Activated CD4-positive, CD25-positive, alpha-beta regulatory T cell treated with anti-CD3 and anti-CD28 coated beads, Interleukin-2, amount 50 U/mL, for 16 hours (primary cell): ENCODE data around the gene APOBEC3C.
"Not testable (repeated sequence)": the region's sequence is repeated elsewhere in the genome, so short reads cannot be mapped to it uniquely, and the experiment has no call there.

ENCODE experiments used
- DNase-seq: peaks from one replicate; pipeline ENCODE4 v3.0.0-alpha.2; 2020; ENCODE audit warnings: low read depth, low spot score

Gene APOBEC3C

DNA sequence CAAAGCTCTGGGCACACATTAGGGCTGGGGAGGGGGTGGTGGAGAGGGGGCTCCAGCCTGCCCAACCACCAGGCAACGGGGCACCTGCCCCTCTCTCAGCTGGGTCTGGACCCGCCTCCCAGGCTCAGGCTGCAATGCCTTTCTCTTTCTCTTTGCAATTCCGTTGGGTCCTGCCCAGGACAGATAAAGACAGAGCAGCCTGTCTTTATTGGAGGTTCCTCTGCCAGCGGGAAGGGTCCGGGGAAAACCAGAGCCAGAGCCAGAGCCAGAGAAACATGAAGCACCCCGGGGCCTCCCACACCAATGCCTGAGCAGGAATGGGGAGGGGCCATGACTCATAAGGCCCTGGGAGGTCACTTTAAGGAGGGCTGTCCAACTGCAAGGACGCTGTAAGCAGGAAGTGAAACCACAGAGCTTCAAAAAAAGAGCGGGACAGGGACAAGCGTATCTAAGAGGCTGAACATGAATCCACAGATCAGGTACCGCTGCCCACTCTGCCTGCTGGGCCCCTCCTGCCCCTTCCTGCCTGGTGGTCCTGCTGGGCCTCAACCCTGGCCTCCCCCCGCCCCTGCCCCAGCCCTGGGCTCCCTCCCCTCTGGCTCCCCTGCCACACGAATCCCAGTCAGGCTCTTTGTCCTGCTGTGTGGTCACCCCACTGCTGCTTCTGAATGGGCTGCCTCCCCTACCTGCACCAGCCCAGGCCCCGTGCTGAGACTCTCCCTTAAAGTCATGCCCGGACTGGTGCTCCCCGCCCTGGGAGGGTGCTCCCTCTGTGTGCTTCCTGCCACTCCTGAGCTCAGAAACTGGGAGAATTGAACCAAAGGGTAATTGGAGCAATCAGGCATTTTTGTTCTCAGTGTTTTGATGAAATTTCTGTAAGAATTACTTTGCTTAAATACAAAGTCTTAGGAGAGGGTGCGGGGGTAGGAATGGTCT lies 31.8 kb upstream of the APOBEC3C start, which contains the start of gene APOBEC3B:
Gene APOBEC3B, plus strand, starts transcription at position 356 of the 936 bp plus-strand sequence. Its CDS starts 107 bp downstream, at position 463.
- DNase-seq: peak; percentile 47

DNA sequence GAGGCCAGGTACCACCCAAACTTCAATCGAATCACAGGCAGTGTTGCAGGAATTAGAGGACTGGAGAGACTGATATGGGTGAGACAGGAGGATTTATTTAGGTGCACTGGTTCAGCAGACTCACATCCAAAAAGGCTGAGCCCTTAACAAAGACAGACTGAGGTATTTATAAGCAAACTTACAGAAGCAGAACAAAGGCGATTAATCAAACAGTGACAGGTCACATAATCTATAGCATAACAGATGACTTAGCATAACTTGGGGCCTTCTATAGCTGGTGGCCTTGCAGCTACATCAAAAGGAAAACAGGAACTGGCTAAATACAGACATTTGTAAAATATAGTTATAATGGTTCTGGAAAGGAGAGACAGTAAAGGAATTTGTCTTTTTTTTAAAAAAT lies 29.8 kb upstream of the APOBEC3C start:
- DNase-seq: no peak

DNA sequence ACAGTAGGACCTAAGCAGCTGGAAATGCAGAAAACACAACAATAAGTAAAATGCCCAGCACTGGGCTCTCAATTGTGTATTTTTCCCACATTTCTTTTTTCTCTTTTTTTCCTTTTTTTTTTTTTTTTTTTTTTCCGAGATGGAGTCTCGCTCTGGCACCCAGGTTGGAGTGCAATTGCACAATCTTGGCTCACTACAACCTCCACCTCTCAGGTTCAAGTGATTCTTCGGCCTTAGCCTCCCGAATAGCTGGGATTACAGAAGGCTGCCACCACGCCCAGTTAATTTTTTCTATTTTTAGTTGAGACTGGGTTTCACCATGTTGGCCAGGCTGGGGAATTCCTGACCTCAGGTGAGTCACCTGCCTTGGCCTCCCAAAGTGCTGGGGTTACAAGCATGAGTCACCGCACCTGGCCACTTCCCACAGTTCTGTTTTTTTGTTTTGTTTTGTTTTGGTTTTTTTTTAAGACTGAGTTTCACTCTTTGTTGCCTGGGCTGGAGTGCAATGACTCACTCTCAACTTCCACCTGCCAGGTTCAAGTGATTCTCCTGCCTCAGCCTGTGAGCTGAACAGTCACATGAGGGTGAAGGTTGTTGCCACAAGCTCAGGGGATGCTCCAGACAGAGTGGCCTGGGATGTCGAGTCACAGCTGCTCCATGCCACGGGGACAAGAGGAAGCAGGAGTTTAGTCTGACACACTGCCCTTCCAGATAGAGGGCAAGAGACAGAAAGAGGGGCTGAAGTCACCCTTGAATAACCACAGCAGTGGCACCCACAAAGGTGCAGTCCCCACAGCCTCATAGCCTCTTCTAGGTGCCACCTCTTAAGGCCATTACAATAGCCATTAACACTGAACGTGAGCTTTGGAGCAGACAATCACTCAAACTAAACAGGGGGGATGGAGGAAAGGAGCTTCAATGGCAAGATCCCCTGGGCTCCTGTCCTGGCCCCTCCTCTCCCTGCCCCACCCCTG lies 29.0 kb upstream of the APOBEC3C start:
- peak; percentile 68 for DNase-seq

DNA sequence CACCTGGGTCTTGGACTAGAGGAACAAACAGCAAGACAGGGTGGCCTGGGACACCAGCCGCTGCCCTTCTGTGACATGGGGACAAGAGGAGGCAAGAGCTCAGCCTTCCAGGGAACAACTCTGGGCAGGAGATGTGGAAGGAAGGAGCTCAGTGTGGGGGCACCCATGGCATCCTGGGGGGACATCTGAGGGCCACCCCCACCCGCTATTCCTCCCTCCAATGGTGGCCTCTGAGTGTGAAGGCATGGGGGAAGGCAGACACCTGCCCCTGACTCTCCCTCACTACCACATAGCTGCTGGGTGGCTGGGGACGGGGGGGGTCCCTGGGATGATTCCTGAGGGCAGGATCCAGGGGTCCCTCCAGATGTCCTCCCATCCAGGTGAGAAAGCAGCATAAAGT lies 27.4 kb upstream of the APOBEC3C start:
- no peak for DNase-seq

DNA sequence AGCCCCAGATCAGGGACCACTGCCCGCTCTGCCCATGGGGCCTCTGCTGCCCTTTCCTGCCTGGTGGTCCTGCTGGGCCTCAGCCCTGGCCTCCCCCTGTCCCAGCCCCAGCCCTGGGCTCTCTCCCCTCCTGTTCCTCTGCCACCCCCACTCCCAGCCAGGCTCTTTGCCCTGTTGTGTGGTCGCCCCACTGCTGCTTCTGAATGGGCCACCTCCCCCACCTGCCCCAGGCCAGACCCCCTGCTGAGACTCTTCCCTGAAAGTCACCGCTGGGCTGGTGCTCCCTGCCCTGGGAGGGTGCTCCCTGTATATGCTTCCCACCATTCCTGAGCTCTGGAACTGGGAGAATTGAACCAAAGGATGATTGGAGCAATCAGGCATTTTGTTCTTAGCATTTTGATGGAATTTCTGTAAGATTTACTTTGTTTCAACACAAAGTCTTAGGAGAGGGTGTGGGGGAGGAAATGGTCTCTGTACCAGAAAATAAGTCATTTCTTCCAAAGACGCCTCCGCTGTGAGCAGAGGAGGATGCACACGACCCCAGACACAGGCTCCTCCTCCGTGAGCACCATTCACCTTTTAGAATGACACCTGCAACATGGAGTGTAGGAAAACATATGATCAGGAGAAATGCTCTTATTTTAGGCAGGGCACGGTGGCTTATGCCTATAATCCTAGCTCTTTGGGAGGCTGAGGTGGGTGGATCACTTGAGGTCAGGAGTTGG lies 26.7 kb upstream of the APOBEC3C start:
- no peak for DNase-seq

DNA sequence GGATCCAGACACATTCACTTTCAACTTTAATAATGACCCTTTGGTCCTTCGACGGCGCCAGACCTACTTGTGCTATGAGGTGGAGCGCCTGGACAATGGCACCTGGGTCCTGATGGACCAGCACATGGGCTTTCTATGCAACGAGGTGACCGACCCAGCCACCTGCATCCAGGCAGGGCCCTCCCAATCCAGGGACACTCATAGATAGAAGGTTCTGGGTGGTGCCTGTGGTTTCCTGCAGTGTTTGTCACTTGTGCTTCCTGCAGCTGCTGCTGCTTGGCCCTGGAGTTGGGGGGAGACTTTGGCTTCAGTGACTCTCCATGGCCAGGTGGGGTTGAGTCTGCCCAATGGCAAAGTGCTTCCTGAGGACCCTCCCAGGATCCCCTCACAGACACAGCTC lies 24.6 kb upstream of the APOBEC3C start:
- DNase-seq: no peak

DNA sequence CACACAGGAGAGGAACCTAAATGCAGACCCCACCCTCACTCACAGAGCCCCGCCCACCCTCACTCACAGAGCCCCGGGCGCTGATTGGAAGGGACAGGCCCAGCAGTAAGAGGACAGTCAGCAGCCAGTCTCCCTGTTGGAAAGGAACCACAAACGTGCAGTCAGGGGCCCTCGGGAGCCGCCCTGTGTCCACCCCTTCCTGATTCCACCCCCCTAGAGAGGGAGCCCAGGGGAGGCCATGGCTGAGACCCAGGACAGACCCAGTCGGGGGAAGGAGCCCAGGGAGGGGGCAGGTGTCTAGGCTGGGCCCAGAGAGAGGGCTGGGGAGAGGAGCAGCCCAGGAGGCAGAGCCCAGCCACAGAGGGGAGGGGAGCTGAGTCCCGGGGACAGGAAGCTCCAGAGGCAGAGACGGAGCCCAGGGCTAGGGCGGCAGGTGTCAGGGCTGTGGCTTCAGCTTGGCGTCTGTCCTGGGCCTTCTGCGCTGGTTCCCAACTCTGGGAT lies 21.1 kb upstream of the APOBEC3C start:
- DNase-seq: not testable (repeated sequence)

DNA sequence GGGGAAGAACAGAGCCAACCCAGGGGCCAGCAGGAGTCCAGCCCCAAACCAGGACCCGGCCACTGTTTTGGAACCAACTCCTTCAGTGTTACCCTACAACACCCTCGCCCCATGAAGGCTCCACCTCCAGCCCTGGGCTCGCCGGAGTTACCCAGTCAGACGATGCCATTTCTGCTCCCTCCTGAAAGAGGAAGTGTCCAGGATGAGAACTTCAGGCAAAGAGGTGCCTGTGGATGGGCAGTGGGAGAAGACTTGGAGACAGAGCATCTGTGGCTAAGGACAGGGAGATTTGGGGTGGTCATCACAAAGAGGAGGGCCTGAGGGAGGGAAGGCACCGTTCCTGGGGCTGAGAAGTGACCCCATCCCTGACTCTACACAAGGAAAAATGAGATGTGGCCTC lies 18.0 kb upstream of the APOBEC3C start:
- DNase-seq: no peak

DNA sequence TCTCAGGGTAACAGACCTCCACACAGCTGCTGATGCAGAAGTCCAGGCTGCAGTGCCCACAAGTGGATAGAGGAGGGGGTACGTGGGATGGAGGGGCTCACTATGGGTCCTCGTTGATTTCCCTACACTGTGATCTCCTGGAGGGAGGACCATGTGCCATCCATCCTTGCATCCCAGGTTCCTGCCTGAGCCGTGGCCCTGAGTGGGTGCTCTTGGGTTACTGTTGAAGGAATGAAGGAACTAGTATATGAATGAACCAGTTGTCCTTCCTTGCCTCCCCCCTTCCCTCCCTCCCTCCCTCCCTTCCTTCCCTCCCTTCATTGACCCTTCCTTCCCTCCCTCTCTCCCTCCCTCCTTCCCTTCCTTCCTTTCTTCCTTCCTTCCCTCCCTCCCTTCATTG lies 16.5 kb upstream of the APOBEC3C start:
- DNase-seq: no peak

DNA sequence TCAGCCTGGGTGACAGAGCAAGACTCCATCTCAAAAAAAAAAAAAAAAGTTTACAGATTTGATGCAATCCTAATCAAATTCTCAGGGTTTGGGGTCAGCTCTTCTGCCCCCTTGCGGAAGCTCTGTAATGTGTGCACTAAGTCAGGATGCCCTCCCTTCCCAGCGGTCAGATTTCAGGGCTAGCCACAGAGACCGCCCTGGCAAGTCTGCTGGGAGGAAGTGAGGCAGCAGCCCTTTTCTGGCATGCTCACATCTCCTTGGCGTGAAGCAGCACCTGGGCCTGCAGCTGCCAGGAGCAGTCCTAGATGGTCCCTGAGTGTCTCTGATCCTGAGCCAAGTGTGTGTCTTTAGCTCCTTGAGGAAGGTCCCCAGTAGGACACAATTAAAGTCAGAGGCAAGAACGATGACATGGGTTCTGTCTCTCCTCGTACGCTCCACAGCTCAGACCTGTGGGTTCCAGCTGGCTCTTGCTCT lies 10.9 kb upstream of the APOBEC3C start:
- peak; percentile 43 for DNase-seq

DNA sequence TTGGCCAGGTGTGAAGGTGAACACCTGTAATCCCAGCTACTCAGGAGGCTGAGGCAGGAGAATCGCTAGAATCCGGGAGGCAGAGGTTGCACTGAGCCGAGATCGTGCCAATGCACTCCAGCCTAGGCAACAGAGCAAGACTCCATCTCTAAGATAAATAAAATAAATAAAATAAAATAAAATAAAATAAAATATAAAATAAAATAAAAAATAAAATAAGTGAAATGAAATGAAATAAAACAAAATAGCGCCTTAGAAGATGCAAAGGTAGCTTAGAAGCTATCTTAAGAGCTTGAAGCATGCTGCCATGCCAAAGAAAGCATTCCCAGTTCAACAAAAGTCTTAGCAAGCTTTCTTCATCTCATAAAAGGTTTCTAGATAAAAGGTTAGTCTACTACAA lies 6.9 kb upstream of the APOBEC3C start:
- no peak for DNase-seq

DNA sequence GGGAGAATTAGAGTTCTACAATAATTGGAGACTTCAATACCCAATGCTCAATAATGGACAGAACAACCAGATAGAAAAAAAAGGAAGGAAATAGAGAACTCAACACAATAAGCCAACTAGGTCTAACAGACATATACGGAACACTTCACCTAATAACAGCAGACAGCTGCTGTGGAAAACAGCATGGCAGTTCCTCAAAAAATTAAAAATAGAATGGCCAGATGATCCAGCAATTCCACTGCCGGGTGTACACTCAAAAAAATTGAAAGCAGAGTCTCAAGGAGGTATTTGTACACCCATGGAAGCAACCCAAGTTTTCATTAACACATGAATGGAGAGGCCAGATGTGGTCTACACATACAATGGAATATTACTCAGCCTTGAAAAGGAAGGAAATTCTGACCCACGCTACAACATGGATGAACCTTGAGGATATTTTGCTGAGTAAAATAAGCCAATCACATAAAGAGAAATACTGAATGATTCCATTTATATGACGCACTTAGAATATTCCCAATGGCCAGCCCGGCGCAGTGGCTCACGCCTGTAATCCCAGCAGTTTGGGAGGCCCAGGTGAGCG lies 5.7 kb upstream of the APOBEC3C start:
- DNase-seq: not testable (repeated sequence)

DNA sequence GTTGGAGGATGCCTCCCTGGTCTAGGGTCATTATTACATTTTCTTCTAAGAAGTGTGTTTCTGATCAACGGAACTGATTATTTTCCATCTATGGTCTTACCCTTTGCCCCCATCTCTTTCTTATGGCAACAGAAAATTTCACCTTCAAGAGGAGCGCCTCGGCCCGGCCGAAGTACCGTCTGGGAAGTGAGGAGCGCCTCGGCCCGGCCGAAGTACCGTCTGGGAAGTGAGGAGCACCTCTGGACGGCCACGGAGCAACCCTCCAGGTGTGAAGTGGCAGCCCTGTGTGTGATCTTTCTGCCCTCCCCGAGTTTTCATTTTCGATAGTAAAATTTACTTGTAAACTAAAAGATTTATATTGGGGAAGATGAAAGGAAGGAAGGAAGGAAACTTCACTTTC lies 3.1 kb upstream of the APOBEC3C start:
- DNase-seq: no peak

DNA sequence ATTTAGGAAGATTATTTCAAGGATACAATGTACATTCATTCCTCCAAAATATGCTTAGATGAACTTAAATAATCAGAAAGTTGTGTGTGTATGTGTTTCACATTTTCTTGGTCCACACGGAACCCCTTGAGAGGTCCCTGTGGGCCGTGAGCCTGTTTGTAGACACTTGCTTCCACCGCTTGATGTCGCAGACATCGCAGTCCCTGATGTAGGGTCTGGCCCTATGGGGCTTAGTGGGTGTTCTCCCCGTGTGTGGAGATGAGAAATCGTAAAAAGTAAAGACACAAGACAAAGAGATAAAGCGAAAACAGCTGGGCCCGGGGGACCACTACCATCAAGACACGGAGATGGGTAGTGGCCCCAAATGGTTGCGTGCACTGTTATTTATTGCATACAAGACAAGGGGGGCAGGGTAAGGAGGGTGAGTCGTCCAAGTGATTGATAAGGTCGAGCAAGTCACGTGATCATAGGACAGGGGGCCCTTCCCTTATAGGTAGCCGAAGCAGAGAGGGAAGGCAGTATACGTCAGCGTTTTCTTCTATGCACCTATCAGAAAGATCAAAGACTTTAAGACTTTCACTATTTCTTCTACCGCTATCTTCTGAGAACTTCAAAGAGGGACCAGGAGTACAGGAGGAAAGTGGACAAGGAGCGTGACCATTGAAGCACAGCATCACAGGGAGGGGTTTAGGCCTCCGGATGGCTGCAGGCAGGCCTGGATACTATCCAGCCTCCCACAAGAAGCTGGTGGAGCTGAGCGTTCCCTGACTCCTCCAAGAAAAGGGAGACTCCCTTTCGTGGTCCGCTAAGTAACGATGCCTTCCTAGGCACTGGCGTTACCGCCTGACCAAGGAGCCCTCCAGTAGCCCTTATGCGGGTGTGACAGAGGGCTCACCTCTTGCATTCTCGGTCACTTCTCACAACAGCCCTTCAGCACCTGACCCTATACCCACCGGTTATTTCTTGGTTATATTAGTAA lies 1.2 kb upstream of the APOBEC3C start:
- DNase-seq: no peak

DNA sequence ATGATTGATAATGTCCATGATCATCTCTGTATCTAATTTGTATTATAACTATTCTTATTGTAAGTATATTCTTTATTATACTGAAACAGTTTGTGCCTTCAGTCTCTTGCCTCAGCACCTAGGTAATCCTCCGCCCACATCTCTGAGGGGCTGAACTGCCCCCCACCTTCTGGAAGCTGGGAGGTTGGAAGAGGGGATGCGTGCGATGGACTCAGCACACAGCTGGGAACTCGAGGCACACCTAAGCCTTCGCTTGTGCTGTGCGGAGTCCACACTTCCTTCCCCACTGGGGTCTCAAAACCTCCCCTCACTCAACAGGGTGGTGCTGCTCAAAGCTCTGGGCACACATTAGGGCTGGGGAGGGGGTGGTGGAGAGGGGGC lies 506 bp upstream of the APOBEC3C start:
- DNase-seq: not testable (repeated sequence)

DNA sequence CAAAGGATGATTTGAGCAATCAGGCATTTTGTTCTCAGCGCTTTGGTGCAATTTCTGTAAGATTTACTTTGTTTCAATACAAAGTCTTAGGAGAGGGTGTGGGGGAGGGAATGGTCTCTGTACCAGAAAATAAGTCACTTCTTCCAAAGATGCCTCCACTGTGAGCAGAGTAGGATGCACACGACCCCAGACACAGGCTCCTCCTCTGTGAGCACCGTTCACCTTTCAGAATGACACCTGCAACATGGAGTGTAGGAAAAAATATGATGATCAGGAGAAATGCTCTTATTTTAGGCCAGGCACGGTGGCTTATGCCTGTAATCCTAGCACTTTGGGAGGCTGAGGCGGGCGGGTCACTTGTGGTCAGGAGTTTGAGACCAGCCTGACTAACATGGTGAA lies 665 bp downstream of the APOBEC3C start:
- DNase-seq: not testable (repeated sequence)

DNA sequence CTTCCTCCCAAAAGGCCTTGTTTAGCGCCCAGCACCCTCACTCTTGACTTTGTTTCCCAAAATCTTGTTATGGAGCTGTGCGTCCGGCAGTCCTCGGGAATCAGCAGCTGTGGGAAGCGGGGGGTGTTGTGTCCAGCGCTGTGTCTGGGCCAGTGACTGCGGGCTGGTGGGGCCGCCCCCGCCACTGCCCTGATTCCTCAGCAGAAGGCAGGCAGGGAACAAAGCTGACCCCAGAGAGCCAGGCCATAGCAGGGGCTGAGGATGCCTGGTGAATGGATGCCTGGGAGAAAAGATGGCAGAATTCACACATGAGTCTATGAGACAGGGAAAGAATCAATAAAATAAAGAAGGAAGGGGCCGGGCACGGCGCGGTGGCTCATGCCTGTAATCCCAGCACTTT lies 2.5 kb downstream of the APOBEC3C start:
- no peak for DNase-seq

DNA sequence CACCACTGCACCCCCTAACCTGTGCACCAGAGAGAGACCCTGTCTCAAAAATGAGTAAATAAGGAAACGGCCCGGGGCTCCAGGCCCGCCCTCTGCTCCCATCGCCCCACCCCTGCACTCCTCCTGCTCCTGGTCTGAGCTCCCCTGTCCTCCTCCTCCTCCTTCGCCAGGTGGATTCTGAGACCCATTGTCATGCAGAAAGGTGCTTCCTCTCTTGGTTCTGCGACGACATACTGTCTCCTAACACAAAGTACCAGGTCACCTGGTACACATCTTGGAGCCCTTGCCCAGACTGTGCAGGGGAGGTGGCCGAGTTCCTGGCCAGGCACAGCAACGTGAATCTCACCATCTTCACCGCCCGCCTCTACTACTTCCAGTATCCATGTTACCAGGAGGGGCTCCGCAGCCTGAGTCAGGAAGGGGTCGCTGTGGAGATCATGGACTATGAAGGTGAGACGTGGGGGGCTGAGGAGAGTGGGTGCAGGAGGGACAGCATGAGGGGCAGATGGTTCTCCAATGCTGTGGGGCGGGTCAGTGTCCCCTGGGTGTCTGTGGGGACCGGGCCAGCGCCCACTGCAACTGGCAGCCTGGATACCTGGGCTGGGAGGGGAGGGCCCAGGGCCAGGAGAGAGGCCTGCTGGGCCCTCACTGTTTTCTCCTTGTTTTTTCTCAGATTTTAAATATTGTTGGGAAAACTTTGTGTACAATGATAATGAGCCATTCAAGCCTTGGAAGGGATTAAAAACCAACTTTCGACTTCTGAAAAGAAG lies 3.7 kb downstream of the APOBEC3C start:
- DNase-seq: no peak
